IPS-18a (cell line): ENCODE measurements around the gene DDX54.
A peak's percentile ranks its signal among the peaks of the same experiment; 100 is the strongest.

ENCODE experiments used
- H3K27ac ChIP-seq: one replicate; pipeline ENCODE4 v1.5.1; 2013; ENCODE audit warnings: low read length
- H3K27me3 ChIP-seq: one replicate; pipeline ENCODE4 v1.6.1; 2013; ENCODE audit warnings: mild to moderate bottlenecking, low read length; ENCODE audit not compliant: control insufficient read depth, insufficient read depth
- H3K36me3 ChIP-seq: one replicate; pipeline ENCODE4 v1.6.1; 2013; ENCODE audit warnings: low read depth, low read length; ENCODE audit not compliant: control insufficient read depth
- H3K4me1 ChIP-seq: one replicate; pipeline ENCODE4 v1.6.1; 2013; ENCODE audit warnings: low read depth, low read length; ENCODE audit not compliant: control insufficient read depth
- H3K4me3 ChIP-seq: one replicate; pipeline ENCODE4 v1.5.1; 2013; ENCODE audit warnings: low read length
- H3K9ac ChIP-seq: one replicate; pipeline ENCODE4 v1.6.1; 2013; ENCODE audit warnings: mild to moderate bottlenecking, low read length, moderate library complexity
- H3K9me3 ChIP-seq: one replicate; pipeline ENCODE4 v1.6.1; 2013; ENCODE audit warnings: low read depth, low read length; ENCODE audit not compliant: control insufficient read depth

DDX54 gene

GRCh38 chr12:113154351-113154973 lies 30.8 kb downstream of the DDX54 start:
- H3K27me3 ChIP-seq, result peaks cover 65% of the 10 kb centered on the region
- H3K9me3 ChIP-seq, result no peaks in the 10 kb centered on the region
- no peak overlapping the region for H3K9ac ChIP-seq
- H3K4me1 ChIP-seq, result peaks cover 6% of the 10 kb centered on the region
- no peak overlapping the region for H3K27ac ChIP-seq
- H3K36me3 ChIP-seq, result peaks cover 14% of the 10 kb centered on the region
- H3K4me3 ChIP-seq, result peak overlapping the region; percentile 26

GRCh38 chr12:113152835-113153814 lies 32.2 kb downstream of the DDX54 start:
- H3K4me3 ChIP-seq, result peak overlapping the region; percentile 56
- peak overlapping the region; percentile 42 for H3K9ac ChIP-seq
- H3K36me3 ChIP-seq, result peaks cover 2% of the 10 kb centered on the region
- peaks cover 65% of the 10 kb centered on the region for H3K27me3 ChIP-seq
- H3K9me3 ChIP-seq, result no peaks in the 10 kb centered on the region
- H3K27ac ChIP-seq, result no peak overlapping the region
- H3K4me1 ChIP-seq, result peaks cover 6% of the 10 kb centered on the region

- Histone ChIP-seq H3K27me3 (peaks cover 65% of the 10 kb centered on the region), H3K4me1 (peaks cover 6% of the 10 kb centered on the region), H3K9ac (no peak overlapping the region), H3K4me3 (peak overlapping the region; percentile 56), H3K9me3 (no peaks in the 10 kb centered on the region), H3K27ac (no peak overlapping the region), H3K36me3 (no peaks in the 10 kb centered on the region)
Measured at GRCh38 chr12:113152196-113152834, 33.0 kb downstream of the DDX54 start.

- H3K4me3 ChIP-seq, result no peak overlapping the region
- H3K27ac ChIP-seq, result no peak overlapping the region
- H3K9ac ChIP-seq, result no peak overlapping the region
- peaks cover 61% of the 10 kb centered on the region for H3K27me3 ChIP-seq
- no peaks in the 10 kb centered on the region for H3K36me3 ChIP-seq
- H3K4me1 ChIP-seq, result peaks cover 6% of the 10 kb centered on the region
- no peaks in the 10 kb centered on the region for H3K9me3 ChIP-seq
Measured at GRCh38 chr12:113151655-113152054, 33.6 kb downstream of the DDX54 start.

- Histone ChIP-seq H3K9me3 (no peaks in the 10 kb centered on the region), H3K4me3 (peak within 1 kb of the TSS; percentile 42), H3K27me3 (peaks cover 40% of the 10 kb centered on the region), H3K36me3 (no peaks in the 10 kb centered on the region), H3K9ac (peak within 1 kb of the TSS; percentile 56), H3K27ac (no peak within 1 kb of the TSS), H3K4me1 (peaks cover 6% of the 10 kb centered on the region)
Measured at GRCh38 chr12:113149361-113150150, 35.7 kb downstream of the DDX54 start, which contains the start of gene CFAP73. Gene CFAP73 (plus strand): TSS chr12:113149724. CDS start chr12:113149858, 134 bp downstream.

GRCh38 chr12:113146999-113147398 lies 38.3 kb downstream of the DDX54 start:
- Histone ChIP-seq H3K9me3 (no peaks in the 10 kb centered on the region), H3K4me3 (no peak overlapping the region), H3K27ac (no peak overlapping the region), H3K36me3 (no peaks in the 10 kb centered on the region), H3K27me3 (peaks cover 15% of the 10 kb centered on the region), H3K4me1 (peaks cover 6% of the 10 kb centered on the region), H3K9ac (no peak overlapping the region)

- Histone ChIP-seq H3K9me3 (no peaks in the 10 kb centered on the region), H3K4me1 (peaks cover 6% of the 10 kb centered on the region), H3K36me3 (no peaks in the 10 kb centered on the region), H3K4me3 (no peak overlapping the region), H3K27ac (no peak overlapping the region), H3K9ac (no peak overlapping the region), H3K27me3 (peaks cover 7% of the 10 kb centered on the region)
Measured at GRCh38 chr12:113145720-113146551, 39.3 kb downstream of the DDX54 start.

- Histone ChIP-seq H3K4me3 (no peak overlapping the region), H3K27ac (no peak overlapping the region), H3K4me1 (peaks cover 2% of the 10 kb centered on the region), H3K27me3 (peaks cover under 1% of the 10 kb centered on the region), H3K9ac (no peak overlapping the region), H3K36me3 (no peaks in the 10 kb centered on the region), H3K9me3 (no peaks in the 10 kb centered on the region)
Measured at GRCh38 chr12:113144806-113145205, 40.5 kb downstream of the DDX54 start.

- H3K4me3 ChIP-seq, result no peak overlapping the region
Measured at GRCh38 chr12:113143959-113144358, 41.3 kb downstream of the DDX54 start.

GRCh38 chr12:113142886-113143332 lies 42.4 kb downstream of the DDX54 start:
- no peak overlapping the region for H3K4me3 ChIP-seq
- H3K9ac ChIP-seq, result no peak overlapping the region
- H3K27ac ChIP-seq, result no peak overlapping the region
- H3K9me3 ChIP-seq, result no peaks in the 10 kb centered on the region
- H3K36me3 ChIP-seq, result no peaks in the 10 kb centered on the region
- H3K4me1 ChIP-seq, result no peaks in the 10 kb centered on the region
- no peaks in the 10 kb centered on the region for H3K27me3 ChIP-seq

More at GRCh38 chr12:113143959-113144358, 41.3 kb downstream of the DDX54 start:
- H3K4me1 ChIP-seq, result no peaks in the 10 kb centered on the region
- no peak overlapping the region for H3K27ac ChIP-seq
- H3K9ac ChIP-seq, result no peak overlapping the region
- no peaks in the 10 kb centered on the region for H3K9me3 ChIP-seq
- H3K36me3 ChIP-seq, result no peaks in the 10 kb centered on the region
- no peaks in the 10 kb centered on the region for H3K27me3 ChIP-seq
